ENCODE data around the gene KCTD18.

Gene KCTD18

DNA sequence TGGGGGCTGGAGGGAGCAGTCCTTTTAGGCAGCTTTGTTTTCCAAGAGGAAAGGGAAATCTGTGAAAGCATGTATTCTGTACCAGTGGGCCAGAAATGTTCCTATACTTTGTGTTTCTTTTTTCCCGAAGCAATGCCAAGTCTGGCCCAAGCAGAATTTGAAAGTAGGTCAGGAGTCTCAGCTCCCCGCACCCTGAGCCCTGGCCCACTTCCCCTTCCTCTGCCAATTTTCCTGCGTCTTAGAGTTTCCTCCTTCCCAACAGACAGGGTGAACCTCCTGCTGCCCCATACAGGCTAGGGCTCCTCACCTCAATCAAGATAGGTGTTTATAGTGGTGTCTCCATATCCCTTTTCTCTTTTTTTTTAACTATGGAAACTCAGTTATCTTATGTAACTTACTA is 65.3 kb downstream of the KCTD18 start:
- H3K27ac ChIP-seq (ENCODE audit: low read depth, low read length) = no peak overlapping the region
- no peak overlapping the region for H3K4me3 ChIP-seq (ENCODE audit: low read length)
- no peaks in the 10 kb centered on the region for H3K9me3 ChIP-seq (ENCODE audit: insufficient read depth, low read depth, low read length)
- 94% methylated on average over 3 of the region's 3 CpGs for WGBS
- H3K4me1 ChIP-seq (ENCODE audit: insufficient read depth, low read length) = no peaks in the 10 kb centered on the region
- H3K36me3 ChIP-seq (ENCODE audit: insufficient read depth, low read length) = peaks cover 74% of the 10 kb centered on the region
- no peaks in the 10 kb centered on the region for H3K27me3 ChIP-seq (ENCODE audit: insufficient read depth, low read length)
- no peak overlapping the region for H3K9ac ChIP-seq (ENCODE audit: low read depth, low read length)

DNA sequence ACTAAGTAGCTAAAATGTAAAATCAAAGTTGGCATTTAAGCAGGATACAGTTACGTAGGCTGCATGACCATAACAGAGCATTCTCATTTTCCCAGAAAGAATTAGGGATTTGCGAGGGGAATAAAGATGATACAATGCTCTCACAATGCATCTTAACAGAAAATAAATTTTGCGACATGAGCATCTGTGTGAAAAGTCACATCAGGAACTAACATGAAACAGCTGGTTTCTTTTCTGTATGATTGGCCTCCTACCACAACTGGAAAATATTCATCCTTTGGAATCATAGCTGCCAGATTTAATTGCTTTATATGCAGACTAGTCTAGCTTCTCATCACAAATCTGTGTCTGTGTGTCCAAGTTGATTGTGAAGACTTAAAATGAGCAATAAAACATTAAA is 66.0 kb downstream of the KCTD18 start:
- Histone ChIP-seq H3K9me3 (ENCODE audit: insufficient read depth, low read depth, low read length) (no peaks in the 10 kb centered on the region), H3K36me3 (ENCODE audit: insufficient read depth, low read length) (peaks cover 80% of the 10 kb centered on the region), H3K27ac (ENCODE audit: low read depth, low read length) (no peak overlapping the region), H3K4me1 (ENCODE audit: insufficient read depth, low read length) (no peaks in the 10 kb centered on the region), H3K9ac (ENCODE audit: low read depth, low read length) (no peak overlapping the region), H3K27me3 (ENCODE audit: insufficient read depth, low read length) (no peaks in the 10 kb centered on the region), H3K4me3 (ENCODE audit: low read length) (no peak overlapping the region)
- WGBS = 99% methylated on average over 3 of the region's 3 CpGs

- peaks cover 85% of the 10 kb centered on the region for H3K36me3 ChIP-seq (ENCODE audit: insufficient read depth, low read length)
- H3K9me3 ChIP-seq (ENCODE audit: insufficient read depth, low read depth, low read length) = no peaks in the 10 kb centered on the region
- H3K27me3 ChIP-seq (ENCODE audit: insufficient read depth, low read length) = no peaks in the 10 kb centered on the region
- no peaks in the 10 kb centered on the region for H3K4me1 ChIP-seq (ENCODE audit: insufficient read depth, low read length)
- WGBS = 97% methylated on average over 4 of the region's 5 CpGs
- H3K4me3 ChIP-seq (ENCODE audit: low read length) = no peak overlapping the region
- H3K27ac ChIP-seq (ENCODE audit: low read depth, low read length) = no peak overlapping the region
- no peak overlapping the region for H3K9ac ChIP-seq (ENCODE audit: low read depth, low read length)
Observed at GRCh38 chr2:200443376-200443775, 66.5 kb downstream of the KCTD18 start.

GRCh38 chr2:200442471-200442870 is 67.4 kb downstream of the KCTD18 start:
- WGBS = 100% methylated on average over 1 of the region's 1 CpG
- Histone ChIP-seq H3K9me3 (ENCODE audit: insufficient read depth, low read depth, low read length) (no peaks in the 10 kb centered on the region), H3K4me1 (ENCODE audit: insufficient read depth, low read length) (no peaks in the 10 kb centered on the region), H3K27me3 (ENCODE audit: insufficient read depth, low read length) (no peaks in the 10 kb centered on the region), H3K27ac (ENCODE audit: low read depth, low read length) (no peak overlapping the region), H3K9ac (ENCODE audit: low read depth, low read length) (no peak overlapping the region), H3K36me3 (ENCODE audit: insufficient read depth, low read length) (peaks cover 90% of the 10 kb centered on the region), H3K4me3 (ENCODE audit: low read length) (no peak overlapping the region)

- Histone ChIP-seq H3K4me3 (ENCODE audit: low read length) (no peak overlapping the region), H3K36me3 (ENCODE audit: insufficient read depth, low read length) (peaks cover 87% of the 10 kb centered on the region), H3K9ac (ENCODE audit: low read depth, low read length) (no peak overlapping the region), H3K4me1 (ENCODE audit: insufficient read depth, low read length) (no peaks in the 10 kb centered on the region), H3K9me3 (ENCODE audit: insufficient read depth, low read depth, low read length) (no peaks in the 10 kb centered on the region), H3K27me3 (ENCODE audit: insufficient read depth, low read length) (no peaks in the 10 kb centered on the region), H3K27ac (ENCODE audit: low read depth, low read length) (no peak overlapping the region)
- WGBS = 94% methylated on average over 5 of the region's 5 CpGs
Observed at GRCh38 chr2:200439981-200440380, 69.9 kb downstream of the KCTD18 start.
